ENCODE measurements around the gene CDKL1. TPM values are rescaled to one million over a fixed set of nuclear protein-coding genes. Genes with fewer than 3 reads are reported as not detected.

CDKL1 gene
- polyA plus RNA-seq, 1 donor (not counting 4 experiments of a cell fraction or from before 2014, with no cell fraction given): 4.7 TPM

DNA sequence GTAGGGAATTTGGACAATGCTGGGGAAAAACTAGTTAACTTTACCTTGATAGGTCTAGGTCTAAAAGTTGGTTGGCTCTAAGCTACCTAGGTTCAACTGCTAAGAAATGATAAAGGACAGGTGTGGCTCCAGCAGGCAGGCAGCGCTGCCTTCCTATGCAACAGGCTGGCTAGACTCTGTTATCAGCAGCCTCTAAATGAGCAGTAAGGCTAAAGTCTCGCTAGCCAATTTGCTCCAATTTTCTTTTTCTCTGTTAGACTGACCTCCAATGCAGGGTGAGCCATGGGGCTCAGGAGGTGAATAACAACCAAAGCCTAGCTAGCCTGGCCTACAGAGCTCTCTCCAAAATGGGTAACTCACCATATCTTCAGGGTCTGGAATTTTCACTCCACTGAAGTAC is 58.1 kb downstream of the CDKL1 start:
- H3K27me3 ChIP-seq (ENCODE audit: control insufficient read depth, extremely low read depth, insufficient read depth, low read length): no peaks in the 10 kb centered on the region
- no peak overlapping the region for H3K4me3 ChIP-seq (ENCODE audit: control insufficient read depth in 2 of 3, extremely low read depth in 1 of 3, insufficient read depth in 2 of 3, low read depth in 1 of 3, low read length in 3 of 3)
- H3K27ac ChIP-seq (ENCODE audit: control insufficient read depth, insufficient read depth, low read length): no peak overlapping the region
- peaks cover 26% of the 10 kb centered on the region for H3K4me1 ChIP-seq (ENCODE audit: control insufficient read depth, extremely low read depth, insufficient read depth, low read length)
- DNase-seq (ENCODE audit: low read depth, low spot score) (no peak), FAIRE-seq (no peak)
- peaks cover 2% of the 10 kb centered on the region for H3K9me1 ChIP-seq (ENCODE audit: control insufficient read depth, extremely low read depth, insufficient read depth, low read length)
- no peak overlapping the region for H2AFZ ChIP-seq (ENCODE audit: control insufficient read depth, low read length)
- H3K9ac ChIP-seq (ENCODE audit: control insufficient read depth, extremely low read depth, insufficient read depth, low read length): no peak overlapping the region
- no peak overlapping the region for H3K4me2 ChIP-seq (ENCODE audit: control insufficient read depth, extremely low read depth, insufficient read depth, low read depth, low read length)
- H3K9me3 ChIP-seq (ENCODE audit: control insufficient read depth, low read depth, low read length): no peaks in the 10 kb centered on the region
- no peaks in the 10 kb centered on the region for H3K79me2 ChIP-seq (ENCODE audit: control insufficient read depth, insufficient read depth, low read length)
- H4K20me1 ChIP-seq (ENCODE audit: control insufficient read depth, extremely low read depth, insufficient read depth, low read length): no peaks in the 10 kb centered on the region
- no peaks in the 10 kb centered on the region for H3K36me3 ChIP-seq (ENCODE audit: control insufficient read depth in 2 of 2, extremely low read depth in 1 of 2, insufficient read depth in 2 of 2, low read length in 2 of 2)
- dilution Hi-C loops (cut with MboI; ENCODE audit: extremely low pct_ligation_motif_present, low sequenced_read_pairs): no loop called here
- TF ChIP-seq EZH2 (IDR thresholded peaks at IDR 0.05; ENCODE audit: low read length): no peak
- TF ChIP-seq, protein P1, sequence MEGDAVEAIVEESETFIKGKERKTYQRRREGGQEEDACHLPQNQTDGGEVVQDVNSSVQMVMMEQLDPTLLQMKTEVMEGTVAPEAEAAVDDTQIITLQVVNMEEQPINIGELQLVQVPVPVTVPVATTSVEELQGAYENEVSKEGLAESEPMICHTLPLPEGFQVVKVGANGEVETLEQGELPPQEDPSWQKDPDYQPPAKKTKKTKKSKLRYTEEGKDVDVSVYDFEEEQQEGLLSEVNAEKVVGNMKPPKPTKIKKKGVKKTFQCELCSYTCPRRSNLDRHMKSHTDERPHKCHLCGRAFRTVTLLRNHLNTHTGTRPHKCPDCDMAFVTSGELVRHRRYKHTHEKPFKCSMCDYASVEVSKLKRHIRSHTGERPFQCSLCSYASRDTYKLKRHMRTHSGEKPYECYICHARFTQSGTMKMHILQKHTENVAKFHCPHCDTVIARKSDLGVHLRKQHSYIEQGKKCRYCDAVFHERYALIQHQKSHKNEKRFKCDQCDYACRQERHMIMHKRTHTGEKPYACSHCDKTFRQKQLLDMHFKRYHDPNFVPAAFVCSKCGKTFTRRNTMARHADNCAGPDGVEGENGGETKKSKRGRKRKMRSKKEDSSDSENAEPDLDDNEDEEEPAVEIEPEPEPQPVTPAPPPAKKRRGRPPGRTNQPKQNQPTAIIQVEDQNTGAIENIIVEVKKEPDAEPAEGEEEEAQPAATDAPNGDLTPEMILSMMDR (optimal IDR thresholded peaks at IDR 0.05 in 1 of 3, IDR thresholded peaks at IDR 0.05 in 1 of 3, conservative IDR thresholded peaks at IDR 0.05 in 1 of 3; ENCODE audit: extremely low read depth in 1 of 3, insufficient read depth in 2 of 3, low read length in 3 of 3): no peak

DNA sequence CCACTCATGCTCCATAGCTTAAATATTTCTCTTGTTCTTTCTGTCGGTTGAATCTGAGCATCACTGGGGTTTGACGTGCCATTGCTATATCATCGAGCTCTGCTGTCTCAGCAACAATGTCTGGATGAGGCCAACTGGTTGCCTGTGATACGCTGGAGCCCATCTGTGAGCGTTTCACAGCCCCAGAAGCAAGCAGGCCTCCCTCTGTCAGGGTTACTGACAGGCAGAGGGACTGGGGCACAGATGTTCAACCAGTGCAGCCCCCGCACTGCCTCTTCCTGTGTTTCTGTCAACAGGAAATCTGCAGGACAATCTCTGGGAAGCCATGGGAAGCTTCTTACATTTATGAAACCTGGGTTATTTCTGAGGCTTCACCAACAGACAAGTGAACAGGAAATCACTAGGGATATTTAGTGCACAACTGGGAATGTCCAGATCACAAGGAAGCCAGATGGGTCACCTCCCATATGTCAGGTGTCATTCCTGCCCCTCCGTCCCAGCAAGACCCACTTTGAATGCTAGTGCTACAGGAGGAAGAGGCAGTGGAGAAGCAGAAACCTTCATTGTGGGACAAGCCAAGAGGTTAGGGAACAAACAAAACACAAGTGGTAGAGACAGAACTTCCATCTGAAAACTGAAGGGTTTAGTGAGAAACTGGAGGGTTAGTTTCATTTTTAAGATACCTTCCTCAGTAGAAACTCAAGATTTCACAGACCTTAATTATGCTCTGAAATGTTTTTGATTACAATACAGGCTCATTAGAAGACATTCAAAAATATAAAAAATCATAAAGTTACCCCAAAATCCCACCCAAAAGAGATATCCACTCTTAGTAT is 60.5 kb downstream of the CDKL1 start:
- no peak overlapping the region for H3K9ac ChIP-seq (ENCODE audit: control insufficient read depth, extremely low read depth, insufficient read depth, low read length)
- H3K4me2 ChIP-seq (ENCODE audit: control insufficient read depth, extremely low read depth, insufficient read depth, low read depth, low read length): no peak overlapping the region
- peaks cover 0 to 2% of the 10 kb centered on the region in 2 experiments for H3K36me3 ChIP-seq (ENCODE audit: control insufficient read depth in 2 of 2, extremely low read depth in 1 of 2, insufficient read depth in 2 of 2, low read length in 2 of 2)
- no peaks in the 10 kb centered on the region for H4K20me1 ChIP-seq (ENCODE audit: control insufficient read depth, extremely low read depth, insufficient read depth, low read length)
- H3K9me1 ChIP-seq (ENCODE audit: control insufficient read depth, extremely low read depth, insufficient read depth, low read length): peaks cover 2% of the 10 kb centered on the region
- dilution Hi-C loops (cut with MboI; ENCODE audit: extremely low pct_ligation_motif_present, low sequenced_read_pairs): no loop called here
- TF ChIP-seq, protein P1 (optimal IDR thresholded peaks at IDR 0.05 in 1 of 3, IDR thresholded peaks at IDR 0.05 in 1 of 3, conservative IDR thresholded peaks at IDR 0.05 in 1 of 3; ENCODE audit: extremely low read depth in 1 of 3, insufficient read depth in 2 of 3, low read length in 3 of 3): no peak
- TF ChIP-seq EZH2 (IDR thresholded peaks at IDR 0.05; ENCODE audit: low read length): no peak
- H3K79me2 ChIP-seq (ENCODE audit: control insufficient read depth, insufficient read depth, low read length): no peaks in the 10 kb centered on the region
- H3K4me1 ChIP-seq (ENCODE audit: control insufficient read depth, extremely low read depth, insufficient read depth, low read length): peaks cover 25% of the 10 kb centered on the region
- no peaks in the 10 kb centered on the region for H3K9me3 ChIP-seq (ENCODE audit: control insufficient read depth, low read depth, low read length)
- no peak overlapping the region for H3K4me3 ChIP-seq (ENCODE audit: control insufficient read depth in 2 of 3, extremely low read depth in 1 of 3, insufficient read depth in 2 of 3, low read depth in 1 of 3, low read length in 3 of 3)
- no peak overlapping the region for H3K27ac ChIP-seq (ENCODE audit: control insufficient read depth, insufficient read depth, low read length)
- no peaks in the 10 kb centered on the region for H3K27me3 ChIP-seq (ENCODE audit: control insufficient read depth, extremely low read depth, insufficient read depth, low read length)
- H2AFZ ChIP-seq (ENCODE audit: control insufficient read depth, low read length): no peak overlapping the region
- DNase-seq (ENCODE audit: low read depth, low spot score) (no peak), FAIRE-seq (no peak)

All from keratinocyte (primary cell).